Fibroblast of pulmonary artery (primary cell): ENCODE results near the gene XPO1.
A peak's percentile ranks its signal among the peaks of the same experiment; 100 is the strongest.
"Not testable (repeated sequence)": the region's sequence is repeated elsewhere in the genome, so short reads cannot be mapped to it uniquely, and the experiment has no call there.

Source experiments
- DNase-seq: peaks from one replicate; pipeline ENCODE4 v3.0.0-alpha.2; 2010; ENCODE audit warnings: low read depth
- H3K4me3 ChIP-seq: replicated peaks from 2 replicates; pipeline ENCODE4 v1.5.1; 2011; ENCODE audit warnings: low read depth, mild to moderate bottlenecking, control low read depth, low read length, moderate library complexity
- CTCF ChIP-seq: IDR thresholded peaks from 2 replicates; pipeline ENCODE4 v1.5.1; 2011; ENCODE audit warnings: mild to moderate bottlenecking, control low read depth, low read length, inconsistent platforms; ENCODE audit errors: missing control alignments

Gene XPO1

GRCh38 chr2:61510674-61511671, 27.2 kb downstream of the XPO1 start:
- H3K4me3 ChIP-seq: no peak overlapping the region
- TF ChIP-seq CTCF: no peak
- no peak for DNase-seq

DNA sequence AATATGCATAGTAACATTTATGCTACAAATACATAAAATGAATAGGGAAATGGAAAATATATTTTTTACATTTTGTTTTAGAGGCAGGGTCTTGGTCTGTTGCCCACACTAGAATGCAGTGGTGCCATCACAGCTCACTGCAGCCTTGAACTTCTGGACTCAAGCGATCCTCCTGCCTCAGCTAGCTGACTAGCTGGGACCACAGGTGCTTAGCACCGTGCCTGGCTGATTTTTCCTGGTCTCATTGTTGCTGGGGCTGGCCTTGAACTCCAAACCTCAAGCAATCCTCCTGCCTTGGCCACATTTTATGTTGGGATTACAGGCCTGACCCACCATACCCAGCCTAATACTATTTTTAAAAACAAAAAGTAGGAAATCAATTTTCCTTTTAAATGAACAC, 33.2 kb downstream of the XPO1 start:
- no peak for TF ChIP-seq CTCF
- DNase-seq: no peak
- no peak overlapping the region for H3K4me3 ChIP-seq

GRCh38 chr2:61499060-61499459, 39.1 kb downstream of the XPO1 start:
- no peak overlapping the region for H3K4me3 ChIP-seq

DNA sequence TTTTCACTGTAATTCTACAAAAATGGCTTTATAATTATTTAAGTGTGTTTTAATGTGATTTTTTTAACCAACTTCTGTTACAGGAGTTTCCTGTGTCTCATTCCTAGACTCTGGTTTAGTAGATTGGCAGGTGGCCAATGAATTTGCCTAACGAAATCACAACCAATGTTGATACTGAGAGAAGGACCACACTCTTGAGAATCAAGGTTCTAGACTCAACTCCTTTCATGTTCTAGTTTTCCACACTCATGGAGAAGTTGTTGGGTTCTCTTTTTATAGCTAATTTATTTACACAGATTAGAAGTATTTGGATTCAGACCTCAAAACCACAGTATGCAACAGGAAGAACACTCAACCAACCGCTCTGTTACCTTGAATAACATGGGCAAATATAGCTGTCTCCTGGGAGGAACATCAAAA, 44.6 kb downstream of the XPO1 start:
- no peak for TF ChIP-seq CTCF
- DNase-seq: peak; percentile 62

More at GRCh38 chr2:61499060-61499459, 39.1 kb downstream of the XPO1 start:
- DNase-seq: no peak
- no peak for TF ChIP-seq CTCF

DNA sequence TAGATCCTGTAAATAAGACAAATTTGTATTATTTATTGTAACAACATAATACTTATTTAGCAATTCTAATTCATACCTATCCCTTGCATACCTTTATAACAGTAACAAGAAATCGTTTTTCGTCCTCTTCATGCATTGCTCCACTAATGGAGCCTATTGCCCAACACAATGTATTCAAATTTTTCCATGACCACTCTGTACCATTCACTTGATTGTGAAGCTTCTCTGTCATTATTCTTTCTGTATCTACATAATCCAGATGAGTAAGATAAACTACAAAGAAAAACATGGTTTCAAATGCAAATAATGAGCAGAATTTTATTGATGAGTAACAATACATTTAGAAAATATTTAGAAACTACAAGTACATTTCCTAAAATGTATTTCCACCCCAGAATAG, 45.7 kb downstream of the XPO1 start:
- H3K4me3 ChIP-seq: no peak overlapping the region
- TF ChIP-seq CTCF: no peak
- no peak for DNase-seq

More for the DNA sequence above, 44.6 kb downstream of the XPO1 start:
- H3K4me3 ChIP-seq: no peak overlapping the region

- no peak for DNase-seq
- no peak for TF ChIP-seq CTCF
- no peak overlapping the region for H3K4me3 ChIP-seq
Measured at GRCh38 chr2:61485281-61485680, 52.9 kb downstream of the XPO1 start.

GRCh38 chr2:61478086-61478485, 60.1 kb downstream of the XPO1 start:
- no peak for DNase-seq
- no peak for TF ChIP-seq CTCF

GRCh38 chr2:61476929-61477589, 61.1 kb downstream of the XPO1 start:
- DNase-seq: not testable (repeated sequence)

More at GRCh38 chr2:61478086-61478485, 60.1 kb downstream of the XPO1 start:
- no peak overlapping the region for H3K4me3 ChIP-seq

More at GRCh38 chr2:61476929-61477589, 61.1 kb downstream of the XPO1 start:
- H3K4me3 ChIP-seq: not testable (repeated sequence)
